OCI-LY7 (cell line): Measurements from ENCODE around the gene TSPAN9. TPM values are rescaled to one million over a fixed set of nuclear protein-coding genes. Genes with fewer than 3 reads are reported as not detected.

Experiments used
- BruUV-seq: library from RNA; stranded (reverse); fragments of 400-500 nt; replicated peaks from 2 replicates; lab custom pipeline; 2021; lab: Mats Ljungman, UMichigan
- CTCF ChIA-PET: fragments of 300-600 bp; sonication (Branson Sonifier 250); formaldehyde crosslinking; loops from one replicate; lab custom pipeline; 2022; ENCODE audit warnings: antibody characterized with exemption; ENCODE audit not compliant: unreplicated experiment; lab: Charles Lee
- POLR2A ChIA-PET: fragments of 300-600 bp; sonication (Branson Sonifier 250); formaldehyde crosslinking; loops from one replicate; lab custom pipeline; 2022; ENCODE audit warnings: antibody characterized with exemption; lab: Charles Lee
- DNase-seq: peaks from one replicate; pipeline ENCODE4 v3.0.0-alpha.2; 2015; ENCODE audit warnings: low spot score
- H2AFZ ChIP-seq: fragments of 200-600 bp; sonication (generic), shearing (Covaris generic); 2 replicates; pipeline ENCODE4 v1.6.1; 2014; ENCODE audit warnings: mild to moderate bottlenecking, antibody characterized with exemption, low read length, moderate library complexity
- H3K27ac ChIP-seq: fragments of 200-600 bp; sonication (generic); 2 replicates; pipeline ENCODE4 v1.5.1; 2014; ENCODE audit warnings: mixed run types, low read depth, mild to moderate bottlenecking, moderate library complexity, low read length, inconsistent platforms; ENCODE audit not compliant: poor library complexity, severe bottlenecking
- H3K36me3 ChIP-seq: fragments of 200-600 bp; sonication (generic); 2 replicates; pipeline ENCODE4 v1.6.1; 2014; ENCODE audit warnings: mild to moderate bottlenecking, antibody characterized with exemption, low read length, moderate library complexity, mixed read lengths; ENCODE audit not compliant: insufficient read depth
- H3K4me1 ChIP-seq: fragments of 200-600 bp; sonication (generic); 2 replicates; pipeline ENCODE4 v1.5.1; 2014; ENCODE audit warnings: mild to moderate bottlenecking, low read length; ENCODE audit not compliant: insufficient read depth, poor library complexity, severe bottlenecking
- H3K4me2 ChIP-seq: fragments of 200-600 bp; sonication (generic); 2 replicates; pipeline ENCODE4 v1.6.1; 2014; ENCODE audit warnings: mild to moderate bottlenecking, low read length
- H3K4me3 ChIP-seq: fragments of 200-600 bp; sonication (generic); 2 replicates; pipeline ENCODE4 v1.5.1; 2014; ENCODE audit warnings: mild to moderate bottlenecking, low read depth, low read length; ENCODE audit not compliant: poor library complexity, severe bottlenecking
- H3K79me2 ChIP-seq: fragments of 200-600 bp; sonication (generic); 2 replicates; pipeline ENCODE4 v1.6.1; 2016; ENCODE audit warnings: low read depth, mild to moderate bottlenecking, low read length, moderate library complexity, mixed read lengths; ENCODE audit not compliant: insufficient read depth
- H3K9me2 ChIP-seq: fragments of 200-600 bp; sonication (generic); 2 replicates; pipeline ENCODE4 v1.6.1; 2016; ENCODE audit warnings: mild to moderate bottlenecking, low read length, mixed read lengths; ENCODE audit not compliant: insufficient read depth
- H3K9me3 ChIP-seq: fragments of 200-600 bp; sonication (generic); 2 replicates; pipeline ENCODE4 v1.6.1; 2014; ENCODE audit warnings: mild to moderate bottlenecking, mixed run types, low read length, mixed read lengths
- H4K20me1 ChIP-seq: fragments of 200-600 bp; sonication (generic); 2 replicates; pipeline ENCODE4 v1.6.1; 2014; ENCODE audit warnings: mild to moderate bottlenecking, antibody characterized with exemption, low read length, moderate library complexity, mixed read lengths; ENCODE audit not compliant: insufficient read depth
- CTCF ChIP-seq: fragments of 200-600 bp; sonication (generic); conservative IDR thresholded peaks from 2 replicates; pipeline ENCODE4 v1.5.1; 2014; ENCODE audit warnings: mild to moderate bottlenecking, antibody characterized with exemption, low read length, moderate library complexity, mixed read lengths
- EZH2phosphoT487 ChIP-seq: fragments of 200-600 bp; sonication (generic); IDR thresholded peaks from 2 replicates; pipeline ENCODE4 v1.6.1; 2018; ENCODE audit warnings: low read depth, borderline replicate concordance, mild to moderate bottlenecking, mixed run types, antibody characterized with exemption, low read length, moderate library complexity, mixed read lengths
- intact Hi-C: fragments of 100-400 bp; cut with micrococcal nuclease; formaldehyde crosslinking; loops from one replicate; pipeline ENCODE4 v1.10.0; 2022; ENCODE audit not compliant: unreplicated experiment
- total RNA-seq, 2 experiments: library from RNA; depleted of rRNA in 1 of 2; stranded (reverse); fragments of >200 nt in 1 of 2; shearing (Covaris generic) in 1 of 2; gene quantifications; 2 replicates each; pipeline ENCODE4 v1.2.3, GENCODE V29; 2014 to 2022

Gene TSPAN9
- total RNA-seq, 2 experiments from 2014 or later = 0.50 to 0.74 TPM

GRCh38 chr12:3090240-3091037 lies 13.3 kb downstream of the TSPAN9 start:
- Histone ChIP-seq H3K4me3 (no peak overlapping the region), H4K20me1 (no peaks in the 10 kb centered on the region), H3K36me3 (no peaks in the 10 kb centered on the region), H3K79me2 (no peaks in the 10 kb centered on the region), H3K27ac (no peak overlapping the region), H3K9me2 (no peaks in the 10 kb centered on the region), H2AFZ (no peak overlapping the region), H3K9me3 (no peaks in the 10 kb centered on the region), H3K4me2 (no peak overlapping the region), H3K4me1 (no peaks in the 10 kb centered on the region)
- no peak for TF ChIP-seq EZH2phosphoT487
- no peak for TF ChIP-seq CTCF
- ChIA-PET CTCF (no interaction called here), POLR2A (no interaction called here)
- no peak for DNase-seq
- no TSS peak for BruUV-seq
- intact Hi-C loops = no loop called here

- Histone ChIP-seq H3K79me2 (no peaks in the 10 kb centered on the region), H3K27ac (no peak overlapping the region), H2AFZ (no peak overlapping the region), H3K4me2 (no peak overlapping the region), H4K20me1 (no peaks in the 10 kb centered on the region), H3K36me3 (no peaks in the 10 kb centered on the region), H3K4me3 (no peak overlapping the region), H3K9me3 (no peaks in the 10 kb centered on the region), H3K4me1 (no peaks in the 10 kb centered on the region), H3K9me2 (no peaks in the 10 kb centered on the region)
- no peak for TF ChIP-seq EZH2phosphoT487
- TF ChIP-seq CTCF = no peak
- DNase-seq = no peak
- no TSS peak for BruUV-seq
- POLR2A ChIA-PET = no interaction called here
- CTCF ChIA-PET = no interaction called here
- intact Hi-C loops = no loop called here
Observed at GRCh38 chr12:3091038-3091319, 13.8 kb downstream of the TSPAN9 start.
